H1 (cell line): ENCODE results near the gene KCNC4. TPM values are rescaled to one million over a fixed set of nuclear protein-coding genes. Genes with fewer than 3 reads are reported as not detected.

Experiments used
- CTCF ChIA-PET: fragments of 300-600 bp; sonication (Branson Sonifier 250); formaldehyde crosslinking; loops from one replicate; lab custom pipeline; 2021; ENCODE audit not compliant: partially characterized antibody; lab: Charles Lee
- POLR2A ChIA-PET: fragments of 300-600 bp; sonication (Branson Sonifier 250); formaldehyde crosslinking; loops from one replicate; lab custom pipeline; 2021; ENCODE audit warnings: inconsistent platforms; ENCODE audit not compliant: partially characterized antibody; lab: Charles Lee
- DNase-seq, 2 experiments: peaks; one replicate each; pipeline versions ENCODE4 v3.0.0 to v3.0.0-alpha.2; 2010 to 2022; ENCODE audit warnings: low spot score in 2 of 2, low read depth in 1 of 2, mixed read lengths in 1 of 2
- FAIRE-seq: peaks from 2 replicates; lab custom pipeline; 2011; peaks lifted over from hg19 to GRCh38; lab: Jason Lieb, UNC
- H2AFZ ChIP-seq: 2 replicates; pipeline ENCODE4 v1.8.1; 2012; ENCODE audit warnings: low read length, inconsistent platforms
- H2AK5ac ChIP-seq: 2 replicates; pipeline ENCODE4 v1.6.1; 2013; ENCODE audit warnings: low read depth, low read length
- H2BK120ac ChIP-seq: replicated peaks from 2 replicates; pipeline ENCODE3; 2013; ENCODE audit warnings: low read depth, low read length, inconsistent platforms
- H2BK12ac ChIP-seq: 2 replicates; pipeline ENCODE4 v1.6.1; 2013; ENCODE audit warnings: low read depth, low read length
- H2BK15ac ChIP-seq: 2 replicates; pipeline ENCODE4 v1.6.1; 2013; ENCODE audit warnings: low read length
- H2BK20ac ChIP-seq: 2 replicates; pipeline ENCODE4 v1.6.1; 2013; ENCODE audit warnings: low read length
- H2BK5ac ChIP-seq: 2 replicates; pipeline ENCODE4 v1.6.1; 2013; ENCODE audit warnings: low read depth, low read length
- H3K14ac ChIP-seq: 2 replicates; pipeline ENCODE4 v1.6.1; 2013; ENCODE audit warnings: inconsistent platforms; ENCODE audit not compliant: insufficient read length
- H3K18ac ChIP-seq: 2 replicates; pipeline ENCODE4 v1.6.1; 2013; ENCODE audit warnings: low read length; ENCODE audit errors: extremely low read depth
- H3K23ac ChIP-seq: 2 replicates; pipeline ENCODE4 v1.6.1; 2013; ENCODE audit warnings: inconsistent platforms; ENCODE audit not compliant: insufficient read length
- H3K23me2 ChIP-seq: 2 replicates; pipeline ENCODE4 v1.6.1; 2013; ENCODE audit warnings: low read depth, low read length
- H3K27ac ChIP-seq: 2 replicates; pipeline ENCODE4 v1.6.1; 2011; ENCODE audit warnings: low read depth, low read length, inconsistent platforms
- H3K27me3 ChIP-seq, 4 experiments: replicated peaks in 1 of 4; 1 replicate in 1 of 4; 2 replicates in 3 of 4; pipeline versions ENCODE4 v1.6.1 to v1.8.1; 2011 to 2013; ENCODE audit warnings: low read length in 3 of 4, mild to moderate bottlenecking in 3 of 4, inconsistent platforms in 2 of 4, mixed read lengths in 2 of 4, moderate library complexity in 1 of 4; ENCODE audit not compliant: control insufficient read depth in 3 of 4, insufficient read depth in 3 of 4; ENCODE audit errors: extremely low read depth in 1 of 4
- H3K36me3 ChIP-seq, 4 experiments: 2 replicates each; pipeline versions ENCODE4 v1.6.1 to v1.8.1; 2011 to 2013; ENCODE audit warnings: mild to moderate bottlenecking in 4 of 4, low read length in 3 of 4, moderate library complexity in 2 of 4, control low read depth in 1 of 4, inconsistent platforms in 1 of 4; ENCODE audit not compliant: insufficient read depth in 4 of 4, control insufficient read depth in 2 of 4
- H3K4ac ChIP-seq: replicated peaks from 2 replicates; pipeline ENCODE3; 2013; ENCODE audit warnings: low read length, low read depth, mixed read lengths, inconsistent platforms; ENCODE audit not compliant: insufficient read length
- H3K4me1 ChIP-seq, 4 experiments: replicated peaks in 1 of 4; 1 replicate in 1 of 4; 2 replicates in 3 of 4; pipeline versions ENCODE4 v1.6.1 to v1.8.1; 2011 to 2013; ENCODE audit warnings: low read length in 3 of 4, inconsistent platforms in 2 of 4, mixed read lengths in 1 of 4; ENCODE audit not compliant: insufficient read depth in 4 of 4, control insufficient read depth in 3 of 4
- H3K4me2 ChIP-seq, 2 experiments: 2 replicates each; pipeline versions ENCODE4 v1.6.1 to v1.8.1; 2011 to 2013; ENCODE audit warnings: low read depth in 2 of 2, low read length in 2 of 2, control low read depth in 1 of 2, inconsistent platforms in 1 of 2, mild to moderate bottlenecking in 1 of 2; ENCODE audit not compliant: insufficient read depth in 1 of 2
- H3K4me3 ChIP-seq, 4 experiments: fragments of 200-600, 300-600 bp in 1 of 4; sonication (generic), shearing (Covaris generic), sonication (Bioruptor Twin) in 1 of 4; 2 replicates each; pipeline versions ENCODE4 v1.5.1 to v1.8.1; 2011 to 2016; ENCODE audit warnings: low read length in 4 of 4, low read depth in 3 of 4, control low read depth in 2 of 4, inconsistent platforms in 2 of 4, mild to moderate bottlenecking in 2 of 4, mixed read lengths in 1 of 4, moderate library complexity in 1 of 4; ENCODE audit not compliant: insufficient read depth in 2 of 4; ENCODE audit errors: extremely low read depth in 1 of 4
- H3K56ac ChIP-seq: replicated peaks from 2 replicates; pipeline ENCODE3; 2013; ENCODE audit warnings: low read depth, mild to moderate bottlenecking, mixed read lengths, low read length, inconsistent platforms; ENCODE audit not compliant: insufficient read length
- H3K79me1 ChIP-seq: 2 replicates; pipeline ENCODE4 v1.6.1; 2013; ENCODE audit warnings: low read depth, low read length, control low read depth
- H3K79me2 ChIP-seq, 2 experiments: 2 replicates each; pipeline versions ENCODE4 v1.6.1 to v1.8.1; 2012 to 2013; ENCODE audit warnings: low read length in 2 of 2, mild to moderate bottlenecking in 2 of 2, inconsistent platforms in 1 of 2; ENCODE audit not compliant: insufficient read depth in 2 of 2, control insufficient read depth in 1 of 2
- H3K9ac ChIP-seq, 4 experiments: replicated peaks in 1 of 4; 1 replicate in 1 of 4; 2 replicates in 3 of 4; pipeline versions ENCODE4 v1.6.1 to v1.8.1; 2011 to 2013; ENCODE audit warnings: low read depth in 3 of 4, low read length in 3 of 4, control low read depth in 2 of 4, mild to moderate bottlenecking in 2 of 4, moderate library complexity in 2 of 4, inconsistent platforms in 1 of 4; ENCODE audit errors: extremely low read depth in 1 of 4
- H3K9me3 ChIP-seq, 2 experiments: 2 replicates each; pipeline versions ENCODE4 v1.6.1 to v1.8.1; 2012 to 2013; ENCODE audit warnings: mild to moderate bottlenecking in 2 of 2, moderate library complexity in 2 of 2, control low read depth in 1 of 2, inconsistent platforms in 1 of 2, low read depth in 1 of 2, low read length in 1 of 2, mixed read lengths in 1 of 2; ENCODE audit not compliant: insufficient read depth in 2 of 2
- H4K20me1 ChIP-seq, 2 experiments: replicated peaks in 1 of 2; 2 replicates each; pipeline versions ENCODE3 to v1.8.1; 2011 to 2013; ENCODE audit warnings: inconsistent platforms in 2 of 2, low read length in 2 of 2, mild to moderate bottlenecking in 1 of 2; ENCODE audit not compliant: insufficient read depth in 2 of 2, control insufficient read depth in 1 of 2
- H4K5ac ChIP-seq: 2 replicates; pipeline ENCODE4 v1.6.1; 2013; ENCODE audit warnings: low read length, low read depth, mixed read lengths, inconsistent platforms; ENCODE audit not compliant: insufficient read length
- H4K8ac ChIP-seq: 2 replicates; pipeline ENCODE4 v1.8.0; 2013; ENCODE audit warnings: mild to moderate bottlenecking, moderate library complexity, low read length, inconsistent platforms; ENCODE audit not compliant: insufficient read depth; ENCODE audit errors: extremely low read depth
- H4K91ac ChIP-seq: replicated peaks from 2 replicates; pipeline ENCODE3; 2013; ENCODE audit warnings: low read length, mixed read lengths, inconsistent platforms; ENCODE audit not compliant: insufficient read length
- ATF3 ChIP-seq: IDR thresholded peaks from 2 replicates; pipeline ENCODE4 v1.6.1; 2011; ENCODE audit warnings: low read depth, mild to moderate bottlenecking, low read length; ENCODE audit not compliant: insufficient read depth
- KDM5A ChIP-seq: fragments of 200-600 bp; IDR thresholded peaks from 2 replicates; pipeline ENCODE4 v1.7.1; 2012; ENCODE audit warnings: mild to moderate bottlenecking, low read length, inconsistent platforms, mixed read lengths
- POLR2A ChIP-seq, 2 experiments: IDR thresholded peaks; 1 replicate in 1 of 2; 2 replicates in 1 of 2; pipeline ENCODE4 v1.6.1; 2011; ENCODE audit warnings: low read depth in 2 of 2, low read length in 2 of 2, mild to moderate bottlenecking in 2 of 2; ENCODE audit errors: control extremely low read depth in 1 of 2
- ZNF274 ChIP-seq: IDR thresholded peaks from 2 replicates; pipeline ENCODE4 v1.7.0; 2012; ENCODE audit warnings: low read length, borderline replicate concordance; ENCODE audit errors: extremely low read depth
- WGBS, 2 experiments: shearing (Covaris generic) in 1 of 2; methylation state at CpG; one replicate each; pipeline versions ENCODE4 v1.1.6 to v1.1.7; 2013 to 2015; ENCODE audit warnings: low lambda C conversion rate in 2 of 2, mixed read lengths in 2 of 2, inconsistent platforms in 1 of 2, low coverage in 1 of 2, missing lambda C conversion rate in 1 of 2; ENCODE audit not compliant: insufficient replicate concordance in 2 of 2, insufficient coverage in 1 of 2, insufficient read length in 1 of 2; ENCODE audit errors: extremely low coverage in 1 of 2, missing lambda C conversion rate in 1 of 2; 5-methylcytosine and 5-hydroxymethylcytosine counted together
- polyA plus RNA-seq, 7 experiments: library from polyadenylated mRNA; depleted of rRNA in 3 of 7; stranded (reverse) in 5 of 7; unstranded in 2 of 7; fragments of >200 nt in 5 of 7; fragments of 200-250 nt in 2 of 7; gene quantifications; 1 replicate in 5 of 7; 2 replicates in 1 of 7; 4 replicates in 1 of 7; pipeline versions ENCODE4 v1.2.1 to v1.2.3, GENCODE V29; 2011 to 2013; ENCODE audit warnings: missing spikeins in 2 of 7, mixed read lengths in 2 of 7
- total RNA-seq: library from RNA; stranded (reverse); fragmentation: NEBNext Ultra II Directional; extraction: Animal tissue kit (Norgen Biotek cat#: 25700); gene quantifications from 2 replicates; pipeline ENCODE4 v1.2.1, GENCODE V29; 2021

The KCNC4 gene
- total and polyA plus RNA-seq, 2 of the 8 experiments (the other 6 are each of a cell fraction or from before 2014, with no cell fraction given), result 8.1 to 11.2 TPM

DNA sequence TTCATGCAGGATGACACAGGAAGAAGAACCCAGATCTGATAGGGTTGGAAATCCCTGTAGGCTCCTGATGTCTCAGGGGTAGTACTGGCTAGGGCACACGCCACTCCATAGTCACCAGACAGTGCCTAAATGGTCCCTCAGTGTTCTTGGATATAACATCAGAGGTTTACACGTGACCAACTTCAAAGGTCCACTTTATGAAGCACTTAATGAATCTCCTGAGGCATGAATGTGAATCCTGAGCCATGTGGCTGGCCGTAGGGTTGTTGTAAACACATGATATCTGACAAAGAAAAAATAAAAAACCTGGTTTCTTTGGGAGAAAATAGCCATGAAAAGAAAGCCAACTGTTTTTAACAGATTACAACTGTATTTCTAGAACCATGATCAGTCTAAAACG is 32.3 kb upstream of the KCNC4 start:
- no peak overlapping the region for H3K9ac ChIP-seq
- no peak overlapping the region for H3K27ac ChIP-seq
- H4K5ac ChIP-seq, result no peak overlapping the region
- no peak overlapping the region for H3K23ac ChIP-seq
- POLR2A ChIA-PET, result no interaction called here
- no peak overlapping the region for H2BK5ac ChIP-seq
- no peak overlapping the region for H2BK120ac ChIP-seq
- CTCF ChIA-PET, result interaction anchor here (1.6 to 3.4 kb wide), 2 partner anchors 11 to 27 kb away, joined by 3 to 14 read pairs; no protein-coding TSS in a partner anchor
- peaks cover 0 to 4% (median 0%) of the 10 kb centered on the region in 4 experiments; a peak in 2 of 7 replicates for H3K4me1 ChIP-seq
- H2BK12ac ChIP-seq, result no peak overlapping the region
- H3K4ac ChIP-seq, result no peak overlapping the region
- H3K4me3 ChIP-seq, result no peak overlapping the region
- H3K36me3 ChIP-seq, result no peaks in the 10 kb centered on the region
- no peaks in the 10 kb centered on the region for H3K79me2 ChIP-seq
- no peak overlapping the region for H3K18ac ChIP-seq
- H3K56ac ChIP-seq, result no peak overlapping the region
- no peaks in the 10 kb centered on the region for H3K9me3 ChIP-seq
- DNase-seq, result no peak
- H3K27me3 ChIP-seq, result no peaks in the 10 kb centered on the region; a peak in 1 of 7 replicates
- no peak overlapping the region for H2AFZ ChIP-seq
- H2BK20ac ChIP-seq, result no peak overlapping the region
- no peak overlapping the region for H4K8ac ChIP-seq
- no peak overlapping the region for H4K91ac ChIP-seq
- no peaks in the 10 kb centered on the region for H4K20me1 ChIP-seq
- FAIRE-seq, result no peak
- H3K23me2 ChIP-seq, result no peaks in the 10 kb centered on the region; the same call in 1 of the 2 replicates
- WGBS, 2 experiments, result 81% methylated on average over 4 of the region's 4 CpGs; no CpG with 5 or more reads in 1 of the 2 experiments
- H3K79me1 ChIP-seq, result no peaks in the 10 kb centered on the region
- H2BK15ac ChIP-seq, result no peak overlapping the region
- H3K4me2 ChIP-seq, result no peak overlapping the region
- no peak for TF ChIP-seq POLR2A (IDR thresholded peaks at IDR 0.05; ENCODE audit: control extremely low read depth in 1 of 2, low read depth in 2 of 2, low read length in 2 of 2)
- TF ChIP-seq KDM5A, result no peak
- no peak for TF ChIP-seq ATF3
- no peak for TF ChIP-seq ZNF274
- H2AK5ac ChIP-seq, result no peak overlapping the region
- H3K14ac ChIP-seq, result no peak overlapping the region
